ENCODE measurements around the gene PLA2G4E. TPM values are rescaled to one million over a fixed set of nuclear protein-coding genes. Genes with fewer than 3 reads are reported as not detected.

The PLA2G4E gene
- total RNA-seq, 2 experiments from 2014 or later, result not detected

DNA sequence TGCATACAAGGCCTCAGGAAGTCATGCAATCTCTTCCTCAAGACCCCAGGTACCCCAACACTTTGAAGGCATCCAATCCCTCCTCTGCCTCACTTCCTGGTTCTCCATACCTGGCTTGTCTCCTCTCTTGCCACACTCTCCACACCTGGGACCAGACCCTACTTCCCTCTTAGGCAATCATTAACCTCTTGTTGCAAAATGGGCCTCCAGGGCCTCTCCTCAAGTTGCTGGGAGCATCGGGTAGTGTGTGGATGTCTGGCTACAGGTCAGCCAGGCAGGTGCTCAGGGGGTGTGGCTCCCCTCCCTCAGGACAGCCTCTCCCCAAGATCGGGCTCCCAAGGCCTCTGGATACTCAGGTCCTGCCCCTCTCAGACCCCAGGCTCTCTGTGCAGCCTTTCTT is 8.6 kb downstream of the PLA2G4E start:
- ATAC-seq (ENCODE audit: poor library complexity), result no peak
- intact Hi-C loops (cut with DNase I, micrococcal nuclease), result no loop called here
- no peak overlapping the region for H3K4me3 ChIP-seq (ENCODE audit: low read length)
- Mint-ChIP-seq H3K4me3 (no peak overlapping the region), H3K36me3 (ENCODE audit: low read depth) (no peaks in the 10 kb centered on the region), H3K9me3 (no peaks in the 10 kb centered on the region), H3K4me1 (ENCODE audit: low read depth) (no peaks in the 10 kb centered on the region), H3K27me3 (no peaks in the 10 kb centered on the region), H3K27ac (no peak overlapping the region)
- ChIA-PET POLR2A (no interaction called here), CTCF (no interaction called here)
- H3K4me1 ChIP-seq (ENCODE audit: insufficient read depth, low read length), result no peaks in the 10 kb centered on the region
- H3K27ac ChIP-seq (ENCODE audit: low read depth in 1 of 2, low read length in 2 of 2), result no peak overlapping the region
- DNase-seq, result no peak
- no peaks in the 10 kb centered on the region for H3K36me3 ChIP-seq (ENCODE audit: insufficient read depth, low read length)
- no peaks in the 10 kb centered on the region for H3K9me3 ChIP-seq (ENCODE audit: control insufficient read depth in 1 of 2, insufficient read depth in 1 of 2, low read length in 2 of 2)
- no peaks in the 10 kb centered on the region for H3K27me3 ChIP-seq (ENCODE audit: control insufficient read depth in 1 of 2, insufficient read depth in 2 of 2, low read length in 2 of 2)
- TF ChIP-seq, protein P1, sequence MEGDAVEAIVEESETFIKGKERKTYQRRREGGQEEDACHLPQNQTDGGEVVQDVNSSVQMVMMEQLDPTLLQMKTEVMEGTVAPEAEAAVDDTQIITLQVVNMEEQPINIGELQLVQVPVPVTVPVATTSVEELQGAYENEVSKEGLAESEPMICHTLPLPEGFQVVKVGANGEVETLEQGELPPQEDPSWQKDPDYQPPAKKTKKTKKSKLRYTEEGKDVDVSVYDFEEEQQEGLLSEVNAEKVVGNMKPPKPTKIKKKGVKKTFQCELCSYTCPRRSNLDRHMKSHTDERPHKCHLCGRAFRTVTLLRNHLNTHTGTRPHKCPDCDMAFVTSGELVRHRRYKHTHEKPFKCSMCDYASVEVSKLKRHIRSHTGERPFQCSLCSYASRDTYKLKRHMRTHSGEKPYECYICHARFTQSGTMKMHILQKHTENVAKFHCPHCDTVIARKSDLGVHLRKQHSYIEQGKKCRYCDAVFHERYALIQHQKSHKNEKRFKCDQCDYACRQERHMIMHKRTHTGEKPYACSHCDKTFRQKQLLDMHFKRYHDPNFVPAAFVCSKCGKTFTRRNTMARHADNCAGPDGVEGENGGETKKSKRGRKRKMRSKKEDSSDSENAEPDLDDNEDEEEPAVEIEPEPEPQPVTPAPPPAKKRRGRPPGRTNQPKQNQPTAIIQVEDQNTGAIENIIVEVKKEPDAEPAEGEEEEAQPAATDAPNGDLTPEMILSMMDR (IDR thresholded peaks at IDR 0.05), result no peak

DNA sequence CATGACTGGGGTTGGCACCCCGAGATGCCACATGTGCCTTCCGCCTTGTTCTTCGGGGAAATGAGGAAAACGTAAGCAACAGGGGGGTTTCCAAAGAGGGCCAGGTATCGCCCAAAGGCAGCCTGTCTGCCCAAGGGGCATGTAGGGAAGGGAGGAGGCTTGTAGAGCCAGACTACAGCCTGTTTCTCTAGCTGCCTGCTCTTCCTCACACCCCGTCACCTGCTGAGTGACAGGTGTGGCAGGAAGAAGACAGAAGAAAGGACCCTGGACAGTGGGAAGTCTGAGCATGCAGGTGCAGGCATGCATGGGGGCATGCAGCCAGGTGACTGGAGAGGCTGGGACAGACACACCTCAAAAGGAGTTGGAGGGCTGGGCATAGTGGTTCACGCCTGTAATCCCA is 9.8 kb downstream of the PLA2G4E start:
- ChIA-PET CTCF (no interaction called here), POLR2A (no interaction called here)

DNA sequence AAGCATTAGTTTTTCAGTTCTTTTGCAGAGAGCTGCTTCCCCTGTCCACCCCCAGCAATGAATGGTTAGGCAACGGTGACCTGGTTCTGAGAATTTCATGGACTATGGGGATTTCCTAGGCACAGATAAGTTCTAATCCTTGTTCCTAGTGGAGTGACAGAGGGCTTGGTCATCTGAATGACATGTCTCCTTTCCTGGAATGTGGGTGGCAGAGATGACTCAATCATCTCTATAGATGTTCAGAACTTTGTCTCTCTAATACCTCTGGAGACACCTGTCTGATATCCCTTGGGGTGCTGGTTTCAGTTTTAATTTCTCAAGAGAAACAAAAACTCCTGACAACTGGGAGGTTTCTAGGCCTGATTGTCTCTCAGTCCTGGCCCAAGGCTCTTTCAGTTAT is 10.4 kb downstream of the PLA2G4E start:
- Histone ChIP-seq H3K36me3 (ENCODE audit: insufficient read depth, low read length) (no peaks in the 10 kb centered on the region), H3K4me3 (ENCODE audit: low read length) (no peak overlapping the region), H3K27ac (ENCODE audit: low read depth in 1 of 2, low read length in 2 of 2) (no peak overlapping the region), H3K4me1 (ENCODE audit: insufficient read depth, low read length) (no peaks in the 10 kb centered on the region), H3K9me3 (ENCODE audit: control insufficient read depth in 1 of 2, insufficient read depth in 1 of 2, low read length in 2 of 2) (no peaks in the 10 kb centered on the region), H3K27me3 (ENCODE audit: control insufficient read depth in 1 of 2, insufficient read depth in 2 of 2, low read length in 2 of 2) (no peaks in the 10 kb centered on the region)
- TF ChIP-seq, protein P1 (IDR thresholded peaks at IDR 0.05), result no peak
- POLR2A ChIA-PET, result no interaction called here
- ATAC-seq (ENCODE audit: poor library complexity) (no peak), DNase-seq (no peak)
- Mint-ChIP-seq H3K4me3 (no peak overlapping the region), H3K36me3 (ENCODE audit: low read depth) (no peaks in the 10 kb centered on the region), H3K27me3 (no peaks in the 10 kb centered on the region), H3K4me1 (ENCODE audit: low read depth) (no peaks in the 10 kb centered on the region), H3K27ac (no peak overlapping the region), H3K9me3 (no peaks in the 10 kb centered on the region)
- CTCF ChIA-PET, result no interaction called here
- intact Hi-C loops (cut with DNase I, micrococcal nuclease), result no loop called here

More for the DNA sequence above, 9.8 kb downstream of the PLA2G4E start:
- H3K4me3 ChIP-seq (ENCODE audit: low read length), result no peak overlapping the region
- no peaks in the 10 kb centered on the region for H3K36me3 ChIP-seq (ENCODE audit: insufficient read depth, low read length)
- intact Hi-C loops (cut with DNase I, micrococcal nuclease), result no loop called here
- no peak overlapping the region for H3K27ac ChIP-seq (ENCODE audit: low read depth in 1 of 2, low read length in 2 of 2)
- no peaks in the 10 kb centered on the region for H3K4me1 ChIP-seq (ENCODE audit: insufficient read depth, low read length)
- TF ChIP-seq, protein P1 (IDR thresholded peaks at IDR 0.05), result no peak
- no peak overlapping the region for H3K4me3 Mint-ChIP-seq
- H3K4me1 Mint-ChIP-seq (ENCODE audit: low read depth), result no peaks in the 10 kb centered on the region
- no peak for DNase-seq
- no peak overlapping the region for H3K27ac Mint-ChIP-seq
- H3K27me3 ChIP-seq (ENCODE audit: control insufficient read depth in 1 of 2, insufficient read depth in 2 of 2, low read length in 2 of 2), result no peaks in the 10 kb centered on the region
- H3K9me3 ChIP-seq (ENCODE audit: control insufficient read depth in 1 of 2, insufficient read depth in 1 of 2, low read length in 2 of 2), result no peaks in the 10 kb centered on the region
- no peaks in the 10 kb centered on the region for H3K9me3 Mint-ChIP-seq
- ATAC-seq (ENCODE audit: poor library complexity), result no peak
- H3K36me3 Mint-ChIP-seq (ENCODE audit: low read depth), result no peaks in the 10 kb centered on the region
- no peaks in the 10 kb centered on the region for H3K27me3 Mint-ChIP-seq

Measured in CD4-positive, alpha-beta T cell (primary cell).